ENCODE data around the gene C1RL.

C1RL gene, protein sequence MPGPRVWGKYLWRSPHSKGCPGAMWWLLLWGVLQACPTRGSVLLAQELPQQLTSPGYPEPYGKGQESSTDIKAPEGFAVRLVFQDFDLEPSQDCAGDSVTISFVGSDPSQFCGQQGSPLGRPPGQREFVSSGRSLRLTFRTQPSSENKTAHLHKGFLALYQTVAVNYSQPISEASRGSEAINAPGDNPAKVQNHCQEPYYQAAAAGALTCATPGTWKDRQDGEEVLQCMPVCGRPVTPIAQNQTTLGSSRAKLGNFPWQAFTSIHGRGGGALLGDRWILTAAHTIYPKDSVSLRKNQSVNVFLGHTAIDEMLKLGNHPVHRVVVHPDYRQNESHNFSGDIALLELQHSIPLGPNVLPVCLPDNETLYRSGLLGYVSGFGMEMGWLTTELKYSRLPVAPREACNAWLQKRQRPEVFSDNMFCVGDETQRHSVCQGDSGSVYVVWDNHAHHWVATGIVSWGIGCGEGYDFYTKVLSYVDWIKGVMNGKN

DNA sequence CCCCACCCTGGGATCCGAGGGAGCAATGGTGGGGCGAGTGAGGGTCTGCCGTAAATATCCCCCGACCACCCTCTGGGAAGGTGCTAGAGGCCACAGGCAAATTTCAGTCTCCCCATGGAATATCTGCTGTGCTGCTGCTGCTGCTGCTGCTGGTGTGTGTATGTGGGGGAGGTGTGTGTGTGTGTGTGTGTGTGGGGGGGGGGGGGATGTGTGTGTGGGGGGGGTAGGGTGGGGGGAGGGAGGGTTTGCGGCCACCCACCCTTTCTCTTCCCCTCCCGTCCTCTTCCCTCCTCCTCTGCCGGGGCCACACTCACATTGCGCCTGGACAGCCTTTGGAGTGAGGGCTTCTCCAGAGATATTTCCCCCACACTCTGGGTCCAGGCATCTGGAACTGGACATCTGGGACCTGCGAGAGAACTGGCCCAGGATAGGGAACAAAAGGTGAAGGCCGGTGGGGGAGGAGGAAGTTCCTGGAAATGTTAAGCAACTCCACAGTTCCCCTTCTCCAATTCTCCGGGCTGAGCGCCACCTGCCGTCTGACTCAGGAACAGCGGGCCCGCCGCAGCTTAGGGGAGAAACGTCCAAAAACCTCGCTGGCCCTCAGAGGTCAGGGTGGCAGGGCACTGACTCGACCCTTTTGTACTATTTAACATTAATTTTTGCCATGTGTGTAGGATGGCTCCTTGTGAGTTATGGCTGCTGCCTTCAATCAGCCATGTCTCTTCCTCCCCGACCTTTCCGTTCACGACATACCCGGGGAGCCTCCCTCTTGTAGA lies at the start of gene C1RL:
Gene C1RL, minus strand, starts transcription at position 419 of the 776 bp plus-strand sequence. Its CDS starts 34 bp downstream, at position 385.
- TF ChIP-seq, protein P1, sequence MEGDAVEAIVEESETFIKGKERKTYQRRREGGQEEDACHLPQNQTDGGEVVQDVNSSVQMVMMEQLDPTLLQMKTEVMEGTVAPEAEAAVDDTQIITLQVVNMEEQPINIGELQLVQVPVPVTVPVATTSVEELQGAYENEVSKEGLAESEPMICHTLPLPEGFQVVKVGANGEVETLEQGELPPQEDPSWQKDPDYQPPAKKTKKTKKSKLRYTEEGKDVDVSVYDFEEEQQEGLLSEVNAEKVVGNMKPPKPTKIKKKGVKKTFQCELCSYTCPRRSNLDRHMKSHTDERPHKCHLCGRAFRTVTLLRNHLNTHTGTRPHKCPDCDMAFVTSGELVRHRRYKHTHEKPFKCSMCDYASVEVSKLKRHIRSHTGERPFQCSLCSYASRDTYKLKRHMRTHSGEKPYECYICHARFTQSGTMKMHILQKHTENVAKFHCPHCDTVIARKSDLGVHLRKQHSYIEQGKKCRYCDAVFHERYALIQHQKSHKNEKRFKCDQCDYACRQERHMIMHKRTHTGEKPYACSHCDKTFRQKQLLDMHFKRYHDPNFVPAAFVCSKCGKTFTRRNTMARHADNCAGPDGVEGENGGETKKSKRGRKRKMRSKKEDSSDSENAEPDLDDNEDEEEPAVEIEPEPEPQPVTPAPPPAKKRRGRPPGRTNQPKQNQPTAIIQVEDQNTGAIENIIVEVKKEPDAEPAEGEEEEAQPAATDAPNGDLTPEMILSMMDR (conservative IDR thresholded peaks at IDR 0.05; ENCODE audit: low read length) = peak; percentile 93
- peak; percentile 86 for DNase-seq (ENCODE audit: low read depth)
- H3K4me3 ChIP-seq (ENCODE audit: low read length) = peak within 1 kb of the TSS; percentile 89

DNA sequence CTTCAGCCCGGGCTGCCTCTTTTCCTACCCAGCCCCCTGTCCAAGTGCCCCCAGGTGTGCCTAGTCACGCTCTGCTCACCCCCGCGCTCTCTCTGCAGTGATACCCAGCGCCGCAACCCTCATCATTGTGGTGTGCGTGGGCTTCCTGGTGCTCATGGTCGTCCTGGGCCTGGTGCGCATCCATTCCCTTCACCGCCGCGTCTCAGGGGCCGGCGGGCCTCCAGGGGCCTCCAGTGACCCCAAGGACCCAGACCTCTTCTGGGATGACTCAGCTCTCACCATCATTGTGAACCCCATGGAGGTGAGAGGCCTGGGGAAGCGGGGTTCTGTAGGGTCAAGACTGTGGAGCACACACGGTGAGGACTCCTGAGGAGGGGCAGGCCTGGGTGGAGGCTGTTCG lies 48.4 kb upstream of the C1RL start:
- no peak for DNase-seq (ENCODE audit: low read depth)
- TF ChIP-seq, protein P1 (conservative IDR thresholded peaks at IDR 0.05; ENCODE audit: low read length) = no peak
- H3K4me3 ChIP-seq (ENCODE audit: low read length) = no peak overlapping the region

DNA sequence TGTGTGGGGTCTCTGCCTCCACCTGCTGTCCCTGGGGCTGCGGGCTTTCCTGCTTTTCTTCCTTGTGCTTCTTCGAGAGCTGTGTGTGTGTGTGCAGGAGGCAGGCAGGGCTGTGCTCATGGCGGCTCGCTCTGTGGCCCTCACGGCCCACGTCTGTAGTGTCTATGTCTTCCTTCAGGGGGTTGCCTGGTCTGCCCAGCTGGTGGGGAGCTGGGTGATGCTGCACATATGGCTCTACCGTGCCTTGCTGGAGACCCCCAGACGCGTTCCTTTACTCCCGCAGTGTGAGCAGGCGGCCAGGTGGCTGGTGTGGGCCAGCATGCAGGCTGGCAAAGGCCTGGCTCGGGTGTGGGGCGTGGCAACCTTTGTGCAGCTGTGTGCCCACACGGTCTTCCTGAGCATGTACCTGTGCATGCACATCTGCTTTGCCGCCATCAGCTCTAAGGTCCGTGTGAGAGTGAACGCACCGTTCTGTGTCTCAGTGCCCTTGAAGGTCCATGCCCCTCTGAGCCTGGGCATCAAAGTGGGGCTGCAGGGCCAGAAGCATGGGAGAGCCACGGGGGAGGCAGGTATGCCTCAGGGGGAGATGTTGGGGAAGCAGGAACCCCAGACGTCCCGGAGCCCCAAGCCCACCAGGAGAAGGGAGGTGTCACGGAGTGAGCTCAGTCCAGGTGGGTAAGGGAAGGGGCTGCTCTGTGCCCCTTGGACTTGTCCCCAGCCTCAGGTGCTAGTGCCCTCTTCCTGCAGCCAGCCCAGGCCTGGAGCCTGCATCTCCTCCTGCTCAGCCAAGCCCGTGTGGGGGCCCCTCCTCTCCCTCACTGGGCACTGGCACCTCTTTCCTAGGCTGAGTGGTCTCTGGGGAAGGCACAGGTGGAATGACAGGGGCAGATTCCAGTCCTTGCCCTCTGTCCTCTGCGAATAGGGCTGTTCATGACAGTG lies 47.5 kb upstream of the C1RL start:
- H3K4me3 ChIP-seq (ENCODE audit: low read length) = no peak overlapping the region
- no peak for DNase-seq (ENCODE audit: low read depth)
- TF ChIP-seq, protein P1 (conservative IDR thresholded peaks at IDR 0.05; ENCODE audit: low read length) = no peak

DNA sequence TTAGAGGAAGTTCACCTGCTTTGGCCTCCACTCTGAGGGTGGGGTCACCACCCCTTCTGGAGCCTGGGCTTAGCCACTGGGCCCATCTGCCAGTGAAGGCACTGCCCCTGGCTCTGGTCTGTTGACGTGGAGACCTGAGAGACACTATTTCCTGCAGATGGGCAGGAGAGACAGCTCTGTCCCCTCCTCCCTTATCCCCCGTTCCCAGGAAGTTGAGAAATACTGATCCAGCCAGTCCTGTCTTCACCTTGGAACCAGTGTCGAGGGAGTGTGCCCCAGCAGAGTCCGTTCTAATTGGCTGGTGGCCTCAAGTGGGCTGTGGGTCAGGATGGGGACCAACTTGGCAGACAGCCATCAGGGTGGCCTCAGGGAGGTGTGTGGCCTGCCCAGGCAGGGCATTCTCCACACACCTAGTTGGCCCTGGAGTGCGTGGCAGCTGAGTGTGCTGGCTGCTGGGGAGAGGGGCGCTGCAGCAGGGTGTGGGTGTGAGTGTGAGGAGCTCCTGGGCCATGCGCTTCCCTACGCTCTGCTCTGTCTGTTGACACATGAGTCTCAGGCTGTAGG lies 46.5 kb upstream of the C1RL start:
- H3K4me3 ChIP-seq (ENCODE audit: low read length) = no peak overlapping the region
- no peak for DNase-seq (ENCODE audit: low read depth)
- TF ChIP-seq, protein P1 (conservative IDR thresholded peaks at IDR 0.05; ENCODE audit: low read length) = no peak

DNA sequence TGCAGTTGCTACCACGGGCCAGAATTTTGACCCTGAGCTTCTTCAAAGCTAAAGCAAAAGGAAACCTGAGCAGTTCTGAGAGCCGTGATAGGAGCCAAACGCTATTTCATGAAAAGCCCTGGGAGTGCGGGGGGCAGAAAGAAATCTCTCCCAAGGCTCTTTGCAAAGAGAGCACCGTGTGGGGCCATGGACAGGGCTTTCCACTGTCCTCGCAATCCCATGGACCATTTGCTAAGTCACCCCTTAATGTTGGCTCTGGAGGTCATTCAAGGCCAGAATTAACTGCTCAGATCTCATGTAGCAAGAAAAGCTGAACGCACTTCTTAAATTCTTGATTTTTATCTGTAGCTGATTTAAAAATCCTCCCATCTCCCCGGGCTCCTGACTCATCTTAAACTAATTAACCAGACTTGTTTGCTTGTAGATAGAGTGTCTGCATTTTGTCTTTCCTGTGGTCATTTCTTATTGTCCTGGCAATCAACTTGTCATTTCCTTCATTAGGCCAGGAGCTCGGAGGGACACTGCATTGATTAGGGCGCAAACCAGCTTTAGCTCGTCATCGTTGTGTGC lies 46.0 kb upstream of the C1RL start:
- TF ChIP-seq, protein P1 (conservative IDR thresholded peaks at IDR 0.05; ENCODE audit: low read length) = no peak
- DNase-seq (ENCODE audit: low read depth) = no peak
- H3K4me3 ChIP-seq (ENCODE audit: low read length) = no peak overlapping the region

DNA sequence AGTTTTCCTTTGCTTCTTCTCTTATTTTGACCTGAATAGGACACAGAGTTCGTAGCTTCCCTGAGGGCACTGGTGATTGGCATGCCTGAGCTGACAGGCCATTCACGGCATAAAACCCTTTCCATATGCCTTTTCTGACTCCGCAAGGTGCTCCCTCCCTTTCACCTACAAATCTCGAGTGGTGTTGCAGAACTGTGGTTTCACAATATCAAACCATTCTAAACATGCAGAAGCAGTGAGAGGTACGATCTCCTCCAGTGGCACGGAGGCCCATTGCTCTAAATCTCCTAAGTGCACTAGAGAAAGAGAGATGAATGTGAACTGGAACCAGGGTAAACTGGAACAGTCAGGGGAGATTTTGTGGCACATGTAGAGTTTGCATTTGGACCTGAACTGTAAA lies 45.0 kb upstream of the C1RL start:
- DNase-seq (ENCODE audit: low read depth) = no peak
- H3K4me3 ChIP-seq (ENCODE audit: low read length) = no peak overlapping the region
- TF ChIP-seq, protein P1 (conservative IDR thresholded peaks at IDR 0.05; ENCODE audit: low read length) = no peak
